Smooth muscle cell (in vitro differentiated cells): ENCODE results near the gene LDLRAD3. TPM values are rescaled to one million over a fixed set of nuclear protein-coding genes. Genes with fewer than 3 reads are reported as not detected.

ENCODE experiments used
- microRNA-seq: library from miRNA; unstranded; fragments of <30 nt; microRNA quantifications from one replicate; pipeline ENCODE4, GENCODE V29; 2016; ENCODE audit warnings: borderline number of aligned reads
- polyA plus RNA-seq: library from polyadenylated mRNA; unstranded; fragments of >200 nt; fragmentation: Nextera tagmentation; extraction: Ambion mirVana; gene quantifications from 2 replicates; pipeline ENCODE4 v1.2.1, GENCODE V29; 2016
- small RNA-seq: library from RNA; depleted of rRNA; stranded (forward); fragments of <200 nt; gene quantifications from one replicate; pipeline ENCODE3, GENCODE V24; 2014
- total RNA-seq: library from RNA; depleted of rRNA; stranded (reverse); fragments of >200 nt; gene quantifications from 2 replicates; pipeline ENCODE4 v1.2.3, GENCODE V29; 2014

LDLRAD3 gene
- total and polyA plus RNA-seq, 2 experiments from 2014 or later, result 6.1 to 10.0 TPM

Small RNA genes within 50 kb of the gene (microRNA-seq; reads per million reads assigned to microRNA genes)
- gene MIR3973, result not detected

Small RNA genes within 50 kb of the gene (small RNA-seq; reads per million reads assigned to genes)
- not detected for gene MIR3973
